HEK293 (cell line): Measurements from ENCODE around the gene DVL1.

ENCODE experiments used
- KLF16 ChIP-seq: fragments of 450-650 bp; formaldehyde crosslinking; IDR thresholded peaks from 2 replicates; pipeline ENCODE4 v1.5.1; 2017; ENCODE audit warnings: missing biosample characterization, missing genetic modification characterization
- KLF17 ChIP-seq: fragments of 450-650 bp; formaldehyde crosslinking; IDR thresholded peaks from 2 replicates; pipeline ENCODE4 v1.5.1; 2016; ENCODE audit warnings: missing biosample characterization, missing genetic modification characterization
- KLF8 ChIP-seq: fragments of 450-650 bp; formaldehyde crosslinking; IDR thresholded peaks from 2 replicates; pipeline ENCODE4 v1.5.1; 2016; ENCODE audit warnings: missing biosample characterization, missing genetic modification characterization
- OVOL3 ChIP-seq: fragments of 450-650 bp; formaldehyde crosslinking; IDR thresholded peaks from 2 replicates; pipeline ENCODE4 v1.5.1; 2016; ENCODE audit warnings: missing biosample characterization, missing genetic modification characterization
- PRDM1 ChIP-seq: fragments of 450-650 bp; formaldehyde crosslinking; IDR thresholded peaks from 2 replicates; pipeline ENCODE4; 2016; ENCODE audit warnings: missing biosample characterization, missing genetic modification characterization
- PRDM10 ChIP-seq: fragments of 450-650 bp; formaldehyde crosslinking; IDR thresholded peaks from 2 replicates; pipeline ENCODE4 v1.5.1; 2016; ENCODE audit warnings: missing biosample characterization, missing genetic modification characterization
- SP2 ChIP-seq: fragments of 450-650 bp; formaldehyde crosslinking; IDR thresholded peaks from 2 replicates; pipeline ENCODE4 v1.5.1; 2016; ENCODE audit warnings: missing biosample characterization, missing genetic modification characterization
- TSHZ1 ChIP-seq: fragments of 450-650 bp; formaldehyde crosslinking; IDR thresholded peaks from 2 replicates; pipeline ENCODE4 v1.5.1; 2016; ENCODE audit warnings: missing biosample characterization, missing genetic modification characterization, borderline replicate concordance
- YY2 ChIP-seq: fragments of 450-650 bp; formaldehyde crosslinking; IDR thresholded peaks from 2 replicates; pipeline ENCODE4 v1.5.1; 2016; ENCODE audit warnings: missing biosample characterization, missing genetic modification characterization
- ZBTB1 ChIP-seq: fragments of 450-650 bp; formaldehyde crosslinking; IDR thresholded peaks from 2 replicates; pipeline ENCODE4 v1.5.1; 2016; ENCODE audit warnings: missing biosample characterization, missing genetic modification characterization
- ZBTB48 ChIP-seq: fragments of 450-650 bp; formaldehyde crosslinking; IDR thresholded peaks from 2 replicates; pipeline ENCODE4 v1.5.1; 2016; ENCODE audit warnings: missing biosample characterization, missing genetic modification characterization
- ZNF140 ChIP-seq: fragments of 450-650 bp; formaldehyde crosslinking; IDR thresholded peaks from 2 replicates; pipeline ENCODE4 v1.5.1; 2016; ENCODE audit warnings: missing biosample characterization, missing genetic modification characterization
- ZNF148 ChIP-seq: fragments of 450-650 bp; formaldehyde crosslinking; IDR thresholded peaks from 2 replicates; pipeline ENCODE4 v1.5.0; 2017; ENCODE audit warnings: missing biosample characterization, missing genetic modification characterization, borderline replicate concordance
- ZNF2 ChIP-seq: fragments of 450-650 bp; formaldehyde crosslinking; IDR thresholded peaks from 2 replicates; pipeline ENCODE4 v1.5.1; 2016; ENCODE audit warnings: missing biosample characterization, missing genetic modification characterization
- ZNF211 ChIP-seq: fragments of 450-650 bp; formaldehyde crosslinking; IDR thresholded peaks from 2 replicates; pipeline ENCODE4 v1.5.1; 2016; ENCODE audit warnings: low read depth, missing biosample characterization, missing genetic modification characterization
- ZNF280D ChIP-seq: fragments of 450-650 bp; formaldehyde crosslinking; IDR thresholded peaks from 2 replicates; pipeline ENCODE4 v1.5.1; 2016; ENCODE audit warnings: missing biosample characterization, missing genetic modification characterization
- ZNF302 ChIP-seq: fragments of 450-650 bp; formaldehyde crosslinking; IDR thresholded peaks from 2 replicates; pipeline ENCODE4 v1.5.1; 2016; ENCODE audit warnings: missing biosample characterization, missing genetic modification characterization, low read depth
- ZNF335 ChIP-seq: fragments of 450-650 bp; formaldehyde crosslinking; conservative IDR thresholded peaks from 2 replicates; pipeline ENCODE4 v1.5.1; 2016; ENCODE audit warnings: missing biosample characterization, missing genetic modification characterization
- ZNF426 ChIP-seq: fragments of 450-650 bp; formaldehyde crosslinking; IDR thresholded peaks from 2 replicates; pipeline ENCODE4 v1.5.1; 2017; ENCODE audit warnings: missing biosample characterization, missing genetic modification characterization, mild to moderate bottlenecking, inconsistent platforms, moderate library complexity
- ZNF473 ChIP-seq: fragments of 450-650 bp; formaldehyde crosslinking; IDR thresholded peaks from 2 replicates; pipeline ENCODE4 v1.5.1; 2017; ENCODE audit warnings: missing biosample characterization, missing genetic modification characterization
- ZNF561 ChIP-seq: fragments of 450-650 bp; IDR thresholded peaks from 2 replicates; pipeline ENCODE4 v1.5.1; 2018; ENCODE audit warnings: missing biosample characterization, missing genetic modification characterization, borderline replicate concordance
- ZNF610 ChIP-seq: fragments of 450-650 bp; formaldehyde crosslinking; IDR thresholded peaks from 2 replicates; pipeline ENCODE4 v1.5.1; 2016; ENCODE audit warnings: missing biosample characterization, missing genetic modification characterization, borderline replicate concordance
- ZNF707 ChIP-seq: fragments of 450-650 bp; formaldehyde crosslinking; IDR thresholded peaks from 2 replicates; pipeline ENCODE4 v1.5.1; 2016; ENCODE audit warnings: missing biosample characterization, missing genetic modification characterization
- ZSCAN18 ChIP-seq: fragments of 450-650 bp; formaldehyde crosslinking; IDR thresholded peaks from 2 replicates; pipeline ENCODE4 v1.5.1; 2016; ENCODE audit warnings: missing biosample characterization, missing genetic modification characterization

The DVL1 gene

GRCh38 chr1:1307923-1308755, 41.1 kb downstream of the DVL1 start, which contains the start of the genes ACAP3 and PUSL1 (continued):
- peak; percentile 93 for TF ChIP-seq KLF17 (tag by site-specific recombination)
- TF ChIP-seq ZNF335 (tag by site-specific recombination), result peak; percentile 72
- no peak for TF ChIP-seq ZNF426
- TF ChIP-seq KLF16 (tag by site-specific recombination), result peak; percentile 89
- no peak for TF ChIP-seq ZNF211 (tag by site-specific recombination)
- peak; percentile 67 for TF ChIP-seq ZNF610
- peak; percentile 82; the same call in 1 of the 2 replicates for TF ChIP-seq ZSCAN18 (tag by site-specific recombination)
- no peak for TF ChIP-seq OVOL3 (tag by site-specific recombination)
- no peak for TF ChIP-seq ZNF140 (tag by site-specific recombination)
- no peak for TF ChIP-seq PRDM1 (tag by site-specific recombination)
- TF ChIP-seq ZNF302, result no peak
- TF ChIP-seq SP2 (tag by site-specific recombination), result peak; percentile 67
- peak; percentile 96 for TF ChIP-seq PRDM10 (tag by site-specific recombination)
- TF ChIP-seq ZNF148, result no peak
- TF ChIP-seq ZNF2 (tag by site-specific recombination), result peak; percentile 85
- peak; percentile 85; the same call in 1 of the 2 replicates for TF ChIP-seq ZNF561 (tag by site-specific recombination)
- TF ChIP-seq YY2 (tag by site-specific recombination), result no peak
- peak; percentile 98 for TF ChIP-seq KLF8 (tag by site-specific recombination)
- TF ChIP-seq ZNF707, result no peak
- peak; percentile 87; the same call in 1 of the 2 replicates for TF ChIP-seq ZBTB1 (tag by site-specific recombination)
- TF ChIP-seq ZNF473, result no peak
- TF ChIP-seq ZBTB48, result peak; percentile 100
- TF ChIP-seq TSHZ1 (tag by site-specific recombination), result no peak
- no peak for TF ChIP-seq ZNF280D (tag by site-specific recombination)
